Erythroblast (primary cell): ENCODE measurements around the gene CEP41.

Source experiments
- GATA1 ChIP-seq: IDR thresholded peaks from 2 replicates; pipeline ENCODE4 v1.6.1; 2011; ENCODE audit warnings: low read depth, mild to moderate bottlenecking, control low read depth, low read length, moderate library complexity
- POLR2A ChIP-seq: IDR thresholded peaks from 2 replicates; pipeline ENCODE4 v1.6.1; 2011; ENCODE audit warnings: mild to moderate bottlenecking, low read length

DNA sequence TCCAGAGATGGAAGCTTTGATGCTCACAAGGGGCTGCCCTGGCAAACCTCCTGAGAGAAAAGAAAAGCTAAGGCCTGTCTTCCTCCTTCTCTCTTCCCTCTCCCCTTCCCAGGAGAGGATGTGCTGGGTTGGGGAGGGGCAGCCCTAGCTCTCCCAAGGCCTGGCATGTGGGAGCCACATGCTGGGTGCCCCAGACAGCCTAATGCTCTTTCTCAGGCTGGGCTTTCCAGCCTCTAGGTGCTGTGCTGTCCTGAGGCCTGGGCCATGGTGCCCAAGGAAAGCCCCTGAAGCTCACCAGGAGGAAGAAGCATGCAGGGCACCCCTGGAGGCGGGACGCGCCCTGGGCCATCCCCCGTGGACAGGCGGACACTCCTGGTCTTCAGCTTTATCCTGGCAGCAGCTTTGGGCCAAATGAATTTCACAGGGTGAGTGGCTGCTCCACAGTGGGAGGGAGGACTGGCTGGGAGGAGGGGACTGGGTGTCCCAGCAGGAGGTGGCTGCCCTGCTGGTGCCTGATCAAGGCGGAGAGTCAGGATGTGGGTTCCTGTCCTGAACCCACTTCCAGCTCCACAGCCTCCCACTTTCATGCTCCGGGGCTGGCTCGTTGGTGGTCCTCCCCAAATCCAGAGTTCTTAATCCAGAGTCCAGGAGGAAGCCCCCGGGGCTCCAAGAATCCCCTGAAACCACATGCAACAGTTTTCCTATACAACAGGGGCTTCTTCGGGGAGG, 94.5 kb downstream of the CEP41 start:
- TF ChIP-seq POLR2A (no peak), GATA1 (no peak)
